ENCODE measurements around the gene YIPF7. TPM values are rescaled to one million over a fixed set of nuclear protein-coding genes. Genes with fewer than 3 reads are reported as not detected.
A peak's percentile ranks its signal among the peaks of the same experiment; 100 is the strongest.

The YIPF7 gene
- 10 to 100 TPM in 3 of 4 donors, 1 to 10 TPM in 1; 3.2 to 27.9 (median 18.6) TPM for total RNA-seq
- 1 to 10 TPM; 3.2 to 8.2 (median 5.0) TPM for polyA plus RNA-seq
- long read RNA-seq, donor 1, partial matches to known transcripts, result 4 of 12 reads
- long read RNA-seq, donor 1, other reads (novel, unspliced or antisense), result 4 of 12 reads
- long read RNA-seq, donor 2, partial matches to known transcripts, result 3 of 5 reads
- long read RNA-seq, donor 2, other reads (novel, unspliced or antisense), result 0 of 5 reads

GRCh38 chr4:44651425-44651824, at the start of gene YIPF7:
Gene YIPF7, minus strand, starts transcription at chr4:44651625. Its CDS starts 1,525 bp downstream, at chr4:44650100.
- H3K9me3 ChIP-seq, result no peaks in the 10 kb centered on the region
- TF ChIP-seq CTCF (IDR thresholded peaks at IDR 0.05), result no peak
- H3K27me3 ChIP-seq (ENCODE audit: insufficient read depth in 3 of 3, low read length in 2 of 3), result no peaks in the 10 kb centered on the region
- intact Hi-C loops (cut with DNase I), result no loop called here
- WGBS, 3 donors, result 18 to 27% (median 26%) methylated on average over 1 of the region's 1 CpG
- ATAC-seq (peak in 3 of 4 donors; percentile 87 to 97 (median 88)), DNase-seq (no peak)
- peak within 1 kb of the TSS; percentile 61 for H3K4me3 ChIP-seq
- peak within 1 kb of the TSS; percentile 90 for H3K27ac ChIP-seq
- H3K36me3 ChIP-seq (ENCODE audit: insufficient read depth in 1 of 2, low read depth in 1 of 2), result peaks cover 0 to 8% of the 10 kb centered on the region in 2 donors
- H3K4me1 ChIP-seq, result peaks cover 15% of the 10 kb centered on the region

- H3K9me3 ChIP-seq, result no peaks in the 10 kb centered on the region
- no peak for DNase-seq
- no peaks in the 10 kb centered on the region for H3K27me3 ChIP-seq (ENCODE audit: insufficient read depth in 3 of 3, low read length in 2 of 3)
- peaks cover 11 to 99% of the 10 kb centered on the region in 2 donors for H3K36me3 ChIP-seq (ENCODE audit: insufficient read depth in 1 of 2, low read depth in 1 of 2)
- no peak for TF ChIP-seq CTCF (IDR thresholded peaks at IDR 0.05)
- no peak for ATAC-seq
- intact Hi-C loops (cut with DNase I), result no loop called here
- 89 to 98% (median 90%) methylated on average over 2 of the region's 2 CpGs for WGBS, 3 donors
- no peaks in the 10 kb centered on the region for H3K4me1 ChIP-seq
- no peak overlapping the region for H3K4me3 ChIP-seq
- no peak overlapping the region for H3K27ac ChIP-seq
These were observed 49.6 kb upstream of the YIPF7 start for GRCh38 chr4:44701037-44701436.

GRCh38 chr4:44700427-44700826, 49.0 kb upstream of the YIPF7 start:
- Histone ChIP-seq H3K27me3 (ENCODE audit: insufficient read depth in 3 of 3, low read length in 2 of 3) (no peaks in the 10 kb centered on the region), H3K36me3 (ENCODE audit: insufficient read depth in 1 of 2, low read depth in 1 of 2) (peaks cover 11 to 99% of the 10 kb centered on the region in 2 donors), H3K4me3 (no peak overlapping the region), H3K9me3 (no peaks in the 10 kb centered on the region), H3K27ac (no peak overlapping the region), H3K4me1 (no peaks in the 10 kb centered on the region)
- no peak for TF ChIP-seq CTCF (IDR thresholded peaks at IDR 0.05)
- intact Hi-C loops (cut with DNase I), result no loop called here
- no peak for DNase-seq
- WGBS, 3 donors, result 93 to 97% (median 97%) methylated on average over 1 of the region's 1 CpG
- ATAC-seq, result no peak

- WGBS, 3 donors, result 86 to 98% (median 91%) methylated on average over 1 of the region's 1 CpG
- H3K4me3 ChIP-seq, result no peak overlapping the region
- DNase-seq (no peak), ATAC-seq (no peak)
- no peak overlapping the region for H3K27ac ChIP-seq
- peaks cover 17% of the 10 kb centered on the region for H3K4me1 ChIP-seq
- no peaks in the 10 kb centered on the region for H3K27me3 ChIP-seq (ENCODE audit: insufficient read depth in 3 of 3, low read length in 2 of 3)
- no peaks in the 10 kb centered on the region for H3K9me3 ChIP-seq
- peaks cover 9 to 91% of the 10 kb centered on the region in 2 donors for H3K36me3 ChIP-seq (ENCODE audit: insufficient read depth in 1 of 2, low read depth in 1 of 2)
- intact Hi-C loops (cut with DNase I), result no loop called here
- no peak for TF ChIP-seq CTCF (IDR thresholded peaks at IDR 0.05)
These were observed 33.2 kb upstream of the YIPF7 start for GRCh38 chr4:44684648-44685047.

GRCh38 chr4:44679060-44679459, 27.6 kb upstream of the YIPF7 start:
- peak overlapping the region; percentile 96 for H3K27ac ChIP-seq
- peaks cover 27% of the 10 kb centered on the region for H3K4me1 ChIP-seq
- H3K4me3 ChIP-seq, result peak overlapping the region; percentile 87
- DNase-seq (no peak), ATAC-seq (no peak)
- peaks cover 4 to 35% of the 10 kb centered on the region in 2 donors for H3K36me3 ChIP-seq (ENCODE audit: insufficient read depth in 1 of 2, low read depth in 1 of 2)
- H3K27me3 ChIP-seq (ENCODE audit: insufficient read depth in 3 of 3, low read length in 2 of 3), result no peaks in the 10 kb centered on the region
- intact Hi-C loops (cut with DNase I), result no loop called here
- TF ChIP-seq CTCF (IDR thresholded peaks at IDR 0.05), result no peak
- H3K9me3 ChIP-seq, result no peaks in the 10 kb centered on the region
- WGBS, 3 donors, result 0 to 8% (median 2%) methylated on average over 3 of the region's 3 CpGs

Data from psoas muscle (tissue), 8 donors.